Inflammatory macrophage (primary cell): ENCODE data around the gene ABL1.
"Not testable (repeated sequence)": the region's sequence is repeated elsewhere in the genome, so short reads cannot be mapped to it uniquely, and the experiment has no call there.

Experiments
- DNase-seq, 2 donors: peaks; one replicate each; pipeline ENCODE4 v3.0.0-alpha.2; 2020 to 2022

Gene ABL1

DNA sequence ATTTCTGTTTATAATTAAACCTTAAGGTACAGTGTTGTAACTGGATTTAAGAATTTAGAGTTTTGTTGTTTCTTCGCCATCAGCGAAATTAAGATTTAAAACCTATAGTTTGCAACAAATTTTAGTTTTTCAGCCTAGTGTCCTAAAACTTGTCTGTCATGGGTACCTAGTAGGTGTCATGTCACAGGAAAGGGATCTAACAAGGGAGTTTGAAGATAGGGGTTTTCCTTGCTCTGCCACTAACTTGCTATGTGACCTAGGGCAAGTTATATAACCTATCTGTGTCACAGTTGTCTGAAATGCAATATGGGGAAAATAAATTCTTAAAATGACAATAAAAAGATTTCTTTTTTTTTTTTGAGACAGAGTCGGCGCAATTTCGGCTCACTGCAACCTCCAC lies 9.2 kb upstream of the ABL1 start:
- no peak for DNase-seq

DNA sequence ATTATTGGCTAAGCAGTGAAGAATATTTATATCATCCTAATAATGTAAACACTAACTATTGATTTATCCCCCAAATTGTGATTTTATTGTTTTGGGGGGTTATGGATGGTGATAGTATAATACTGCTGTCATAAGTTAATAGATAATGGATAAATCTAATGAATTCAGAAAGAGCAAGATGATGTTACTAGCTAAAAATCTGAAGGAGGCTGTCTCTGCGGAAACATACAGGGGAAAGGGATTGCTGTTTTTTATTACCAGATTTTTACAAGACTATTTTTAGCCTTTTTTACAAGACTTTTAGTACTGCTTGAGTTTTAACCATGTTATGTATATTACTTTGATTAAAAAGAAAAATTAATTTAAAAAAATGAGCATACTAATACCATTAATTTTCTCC lies 5.3 kb upstream of the ABL1 start:
- DNase-seq = no peak

DNA sequence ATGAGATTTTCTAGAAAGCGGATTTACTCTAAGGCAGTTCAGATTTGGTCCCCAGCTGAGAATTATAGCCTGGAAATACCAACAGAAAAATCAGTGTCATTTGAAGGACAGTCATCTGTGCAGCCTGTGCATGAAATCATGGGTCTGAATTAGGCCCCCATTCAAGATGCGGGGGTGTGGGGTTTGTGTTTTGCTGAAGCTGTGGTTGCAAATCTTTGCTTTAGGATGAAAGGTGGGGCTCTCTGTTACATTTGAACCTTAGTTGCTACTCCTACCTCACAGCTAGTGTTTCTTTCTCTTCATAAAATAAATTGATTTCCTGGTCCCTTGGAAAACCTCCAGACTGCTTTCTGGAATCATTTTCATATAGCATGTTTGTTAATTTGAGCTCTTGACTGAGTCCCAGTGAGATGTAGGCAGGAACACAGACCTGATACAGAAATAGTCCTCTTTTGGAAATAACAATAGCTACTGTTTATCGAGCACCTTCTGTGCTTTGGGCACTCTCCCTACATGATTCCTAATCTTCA lies 4.8 kb upstream of the ABL1 start:
- DNase-seq = no peak

DNA sequence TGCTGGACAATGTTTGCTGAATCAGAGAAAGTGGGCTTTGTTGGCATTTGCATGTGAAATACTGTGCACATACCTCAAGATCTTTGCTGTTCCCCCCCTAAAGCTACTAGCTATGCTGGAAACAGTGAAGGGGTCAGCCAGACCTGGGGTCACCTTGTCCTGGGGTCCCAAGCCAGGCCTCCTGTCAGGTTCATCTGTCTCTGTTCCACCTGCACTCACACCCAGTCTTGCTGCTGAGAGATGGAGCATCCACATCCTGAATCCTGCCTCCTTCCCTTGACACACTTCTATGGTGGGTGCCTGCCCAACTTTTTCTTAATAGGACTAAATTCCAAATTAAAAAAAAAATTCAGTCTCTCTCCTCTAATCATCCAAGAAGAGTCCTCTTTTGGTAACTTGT lies 4.0 kb upstream of the ABL1 start:
- DNase-seq = no peak

DNA sequence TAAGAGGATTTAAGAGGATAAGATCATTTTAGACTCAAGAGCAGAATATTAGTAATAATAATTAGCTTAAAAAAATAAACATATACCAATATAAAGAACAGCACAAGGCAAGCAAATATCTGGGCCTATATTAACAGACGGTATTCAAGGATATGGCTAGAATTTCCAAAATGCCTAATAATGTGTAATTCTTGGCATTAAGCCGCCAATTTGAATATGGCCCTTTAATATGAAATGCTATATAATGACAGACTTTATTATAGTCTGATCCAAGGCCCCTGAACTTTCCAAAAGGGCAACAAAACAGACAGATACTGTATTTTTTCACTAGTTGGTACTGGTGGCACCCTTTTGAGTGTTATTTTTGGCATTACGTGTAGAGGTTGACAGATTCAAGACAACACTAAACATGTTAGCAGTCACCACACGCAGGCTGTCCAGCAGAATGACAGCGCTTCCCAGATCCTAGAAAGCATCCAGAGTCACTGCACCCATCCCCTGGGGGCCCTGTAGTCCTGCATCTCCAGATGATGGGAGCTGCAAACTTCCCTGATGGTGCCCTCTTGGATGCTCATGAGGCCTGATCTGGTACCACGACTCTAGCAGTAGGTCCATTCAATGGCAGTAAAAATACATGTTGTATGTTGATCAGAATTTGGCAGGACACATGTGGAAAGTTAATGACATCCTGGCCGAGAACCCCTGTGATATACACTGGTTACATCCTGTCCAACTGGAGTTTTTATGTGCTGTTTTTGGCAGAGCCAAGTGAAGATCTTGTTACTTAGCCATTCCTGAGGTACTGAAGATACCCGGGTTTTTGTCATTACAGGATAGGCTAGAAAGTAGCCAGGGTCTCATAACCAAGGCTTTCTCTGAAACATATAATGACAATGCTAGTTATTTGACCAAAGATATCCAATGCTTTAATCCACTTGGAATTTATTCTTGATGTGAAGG lies 1.7 kb upstream of the ABL1 start:
- no peak for DNase-seq

DNA sequence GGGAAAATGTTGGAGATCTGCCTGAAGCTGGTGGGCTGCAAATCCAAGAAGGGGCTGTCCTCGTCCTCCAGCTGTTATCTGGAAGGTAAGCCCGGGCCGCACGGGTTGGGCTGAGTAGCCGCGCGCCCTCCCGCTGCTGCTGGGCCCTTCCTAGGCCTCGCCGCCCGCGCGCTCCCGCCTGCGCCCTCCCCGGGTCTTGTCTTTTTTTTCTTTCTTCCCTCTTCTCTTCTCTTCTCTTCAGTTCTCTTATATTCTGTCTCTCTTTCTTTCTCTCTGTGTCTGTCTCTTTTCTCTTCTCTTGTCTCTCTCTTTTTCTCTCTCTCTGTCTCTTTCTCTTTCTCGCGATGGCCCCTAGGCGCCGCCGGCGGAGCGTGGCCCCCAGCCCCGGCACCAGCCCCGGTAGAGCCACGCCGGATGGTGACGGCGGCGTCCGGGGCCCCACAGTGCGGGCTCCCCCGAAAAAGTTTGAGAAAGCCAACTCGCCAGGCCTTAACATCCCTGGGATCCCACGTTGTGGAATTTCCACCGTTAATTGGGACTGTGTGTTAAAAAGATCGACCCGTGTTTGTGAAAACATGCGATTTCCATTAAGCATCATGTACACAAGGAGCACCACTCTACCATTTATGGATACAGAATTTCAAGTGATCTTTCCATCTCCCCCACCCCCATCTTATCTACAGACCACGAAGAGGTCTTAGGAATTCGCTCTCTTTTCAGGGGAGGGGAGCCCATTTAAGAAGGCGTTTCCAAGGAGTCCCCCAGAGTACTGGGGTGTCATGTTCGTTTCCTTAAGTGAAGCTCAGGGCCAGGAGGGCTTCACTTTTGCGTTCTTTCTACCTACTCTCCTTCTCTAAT lies 616 bp downstream of the ABL1 start:
- DNase-seq = peak in 1 of 2 donors; percentile 23

DNA sequence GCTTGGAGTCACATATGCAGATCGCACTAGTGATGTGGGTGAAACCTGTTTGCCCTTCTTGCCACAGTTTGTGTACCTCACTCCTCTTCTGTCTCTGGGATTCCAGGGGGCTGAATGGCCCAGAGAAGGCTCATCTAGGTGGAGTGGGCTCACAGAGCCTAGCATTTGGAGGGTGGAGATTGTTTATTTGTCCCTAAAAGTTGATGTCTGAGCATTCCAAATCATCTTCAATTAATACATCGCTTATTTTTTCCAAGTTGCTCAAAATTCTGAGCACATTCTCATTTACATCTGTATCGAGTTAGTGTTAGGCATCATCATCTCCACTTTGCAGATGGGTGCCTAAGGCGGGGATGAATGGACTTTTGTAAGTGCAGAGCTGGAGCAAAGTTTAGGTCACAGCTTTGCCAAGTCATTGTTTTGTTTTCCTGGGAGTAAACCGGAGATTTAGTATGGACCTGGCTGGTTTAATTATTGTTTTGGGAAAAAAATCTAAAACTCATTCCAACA lies 2.0 kb downstream of the ABL1 start:
- no peak for DNase-seq

DNA sequence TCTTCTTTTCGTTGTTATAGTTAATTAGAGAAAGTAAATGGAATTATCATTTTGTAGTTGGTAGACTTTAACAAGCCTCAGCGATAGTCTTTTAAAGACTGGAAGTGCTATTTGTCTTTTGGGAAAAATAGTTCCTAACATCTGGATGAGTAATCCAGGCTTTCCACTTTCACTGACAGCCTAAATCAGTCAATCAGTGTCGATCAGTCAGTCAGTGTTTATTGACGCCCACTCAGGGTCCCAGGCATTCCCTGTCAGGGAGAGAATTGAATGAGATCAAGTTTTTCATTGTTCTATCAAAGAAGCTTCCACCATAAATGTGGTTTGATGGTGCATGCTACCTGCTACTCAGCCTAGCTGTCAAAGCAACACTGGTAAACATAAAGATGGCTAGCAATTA lies 2.6 kb downstream of the ABL1 start:
- DNase-seq = no peak

DNA sequence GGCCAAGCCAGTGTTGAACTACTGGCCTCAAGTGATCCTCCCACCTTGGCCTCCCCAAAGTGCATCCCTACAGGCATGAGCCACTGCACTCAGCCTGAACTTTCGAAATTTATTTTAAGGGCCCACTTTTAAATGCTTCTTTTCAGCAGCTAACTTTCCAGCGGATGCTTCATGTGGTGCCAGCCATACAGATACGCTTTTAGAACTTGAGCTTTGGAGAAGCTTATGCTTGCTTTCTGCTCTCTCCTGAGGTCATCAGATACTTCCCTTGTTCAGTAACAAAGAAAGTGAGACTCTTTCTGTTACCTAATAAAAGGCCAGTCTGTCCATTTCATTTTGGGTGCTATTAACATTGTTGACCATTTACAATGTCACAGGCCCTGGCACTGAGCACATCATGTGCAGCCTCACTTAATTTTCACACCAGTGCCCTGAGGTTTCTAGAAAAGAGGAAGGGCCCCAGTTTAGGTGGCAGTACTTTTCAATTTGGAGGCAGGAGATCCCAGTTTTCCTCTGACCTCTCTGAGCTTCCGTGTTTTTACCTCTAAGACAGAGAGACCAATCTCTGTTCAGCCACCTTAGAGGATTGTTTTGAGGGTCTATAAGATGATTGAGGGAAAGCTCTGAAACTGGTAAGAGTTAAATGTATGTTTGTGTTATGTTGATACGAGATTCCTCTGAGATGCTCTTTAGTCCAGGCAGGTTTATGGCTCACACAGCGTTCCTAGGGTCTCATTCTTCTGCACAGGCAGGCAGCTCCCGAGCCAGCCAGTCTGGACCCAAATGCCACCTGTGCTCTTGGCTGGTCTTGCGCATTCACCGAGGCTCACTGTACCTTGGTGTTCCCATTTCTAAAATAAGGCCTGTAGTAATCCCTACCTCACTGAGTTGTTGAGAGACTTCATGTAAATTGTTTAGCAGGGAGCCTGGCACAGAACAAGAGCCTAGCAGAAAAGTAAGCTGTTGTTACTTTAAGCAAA lies 4.4 kb downstream of the ABL1 start:
- no peak for DNase-seq

DNA sequence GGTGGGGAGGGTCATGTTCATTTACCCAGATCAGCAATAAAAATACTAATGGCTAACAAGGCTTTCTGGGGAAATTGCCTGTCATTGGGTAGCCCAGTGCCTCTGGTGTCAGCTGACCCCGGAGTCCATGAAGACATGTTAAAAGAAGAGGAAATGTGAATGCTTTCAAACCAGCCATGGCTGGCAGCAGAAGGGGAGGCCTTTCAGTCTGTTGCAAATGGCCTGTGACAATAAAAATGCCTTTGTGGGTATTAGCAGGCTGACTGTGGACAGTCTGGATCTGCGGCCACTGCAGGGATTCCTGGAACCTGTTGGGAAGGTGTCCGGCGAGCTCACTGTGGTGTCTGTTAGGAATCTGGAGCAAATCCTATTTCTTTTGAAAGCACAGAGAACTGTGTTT lies 7.5 kb downstream of the ABL1 start:
- no peak for DNase-seq

DNA sequence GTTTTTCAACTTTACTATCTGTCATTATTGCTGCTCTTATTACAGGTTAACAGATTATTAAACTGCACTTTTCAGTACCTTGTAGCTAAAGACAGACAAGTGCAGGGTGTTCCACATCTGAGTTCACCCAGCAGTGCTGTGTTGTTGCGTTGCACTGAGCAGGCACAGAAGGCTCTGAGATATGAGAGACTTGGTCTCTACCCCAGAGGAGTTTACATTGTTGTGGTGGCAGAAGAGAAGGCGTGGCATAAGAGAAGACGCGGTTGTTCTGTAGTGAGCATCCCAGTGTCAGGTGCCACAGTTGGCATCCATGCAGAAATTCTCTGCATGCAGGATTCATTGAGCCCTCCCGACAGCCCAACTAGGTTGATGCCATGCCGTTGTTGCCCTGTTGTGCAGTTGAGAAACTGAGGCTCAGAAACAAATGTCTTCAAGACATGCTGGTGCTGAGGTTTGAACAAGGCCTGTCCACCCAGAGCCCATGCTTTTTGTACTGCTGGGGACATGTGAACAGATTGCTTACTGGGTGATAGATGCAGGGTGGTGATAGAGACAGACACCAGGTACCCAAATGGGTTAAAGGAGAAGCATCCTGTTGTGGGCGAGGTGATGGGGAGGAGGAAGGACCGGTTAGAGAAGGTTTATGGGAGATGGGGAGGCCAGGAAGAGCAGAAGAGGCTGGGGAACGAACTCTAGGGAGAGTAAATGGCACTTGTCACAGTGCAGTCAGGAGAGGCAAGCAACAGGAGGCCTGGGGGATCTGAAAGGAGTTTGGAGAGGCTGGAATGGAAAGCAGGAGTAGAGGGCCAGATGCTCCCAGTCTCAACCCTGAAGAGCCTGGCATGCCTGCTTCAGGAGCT lies 8.2 kb downstream of the ABL1 start:
- DNase-seq = no peak

DNA sequence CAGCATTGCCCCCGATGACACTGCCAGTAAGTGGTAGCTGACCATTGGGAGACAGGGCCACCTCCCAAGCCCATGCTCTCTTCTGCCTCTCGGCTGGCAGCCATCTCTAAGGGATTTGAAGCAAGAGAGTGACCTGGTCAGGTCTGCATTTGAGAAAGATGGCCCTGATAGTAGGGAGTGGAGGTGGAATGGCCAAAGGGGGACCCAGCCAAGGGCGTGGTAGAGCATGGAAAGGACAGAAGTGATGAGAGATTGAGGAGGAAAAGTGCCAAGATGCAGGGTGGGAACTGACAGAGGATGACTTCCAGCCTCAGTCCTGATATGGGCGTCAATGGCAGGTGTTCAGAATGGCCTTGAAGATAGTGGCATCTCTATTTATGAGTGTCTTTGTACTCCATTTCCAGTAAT lies 9.0 kb downstream of the ABL1 start:
- no peak for DNase-seq

DNA sequence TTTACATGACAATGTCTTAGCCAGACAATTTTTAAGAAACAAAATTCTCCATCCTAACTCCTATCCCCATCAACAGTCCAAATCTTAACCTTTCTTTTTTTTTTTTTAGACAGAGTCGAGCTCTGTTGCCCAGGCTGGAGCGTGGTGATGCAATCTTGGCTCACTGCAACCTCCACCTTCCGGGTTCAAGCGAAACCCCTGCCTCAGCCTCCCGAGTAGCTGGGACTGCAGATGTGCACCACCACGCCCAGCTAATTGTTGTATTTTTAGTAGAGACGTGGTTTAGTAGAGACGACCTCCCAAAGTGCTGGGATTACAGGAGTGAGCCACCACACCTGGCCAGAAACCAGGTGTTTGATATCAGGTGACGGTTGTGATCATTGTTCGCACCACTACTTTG lies 10.2 kb downstream of the ABL1 start:
- no peak for DNase-seq

DNA sequence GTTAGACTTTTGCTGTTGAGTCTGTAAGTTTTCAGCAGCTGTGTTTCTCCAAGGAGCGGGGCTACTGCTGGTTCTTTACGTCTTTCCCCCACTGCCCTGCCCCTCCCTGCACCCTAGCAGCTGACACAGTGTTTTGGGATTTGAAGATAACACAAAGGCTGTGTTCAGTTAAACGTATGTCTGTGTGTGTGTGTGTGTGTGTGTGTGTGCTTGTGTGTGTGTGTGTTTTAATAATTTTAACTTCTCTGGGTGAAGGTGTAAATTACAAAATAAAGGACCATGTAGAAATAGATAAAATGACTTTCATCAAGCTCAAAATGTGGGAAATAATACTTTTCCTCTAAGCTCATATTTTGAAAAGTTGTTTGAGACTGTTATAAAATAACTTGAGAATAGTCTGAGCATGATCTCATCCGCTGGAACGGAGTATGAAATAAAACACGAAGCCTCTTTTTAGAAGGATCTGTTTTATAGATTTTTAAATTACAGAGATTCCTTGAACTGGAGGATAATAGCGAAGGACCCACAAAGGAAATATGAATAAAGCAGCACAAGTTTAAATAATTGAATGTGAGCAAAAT lies 10.9 kb downstream of the ABL1 start:
- no peak for DNase-seq

DNA sequence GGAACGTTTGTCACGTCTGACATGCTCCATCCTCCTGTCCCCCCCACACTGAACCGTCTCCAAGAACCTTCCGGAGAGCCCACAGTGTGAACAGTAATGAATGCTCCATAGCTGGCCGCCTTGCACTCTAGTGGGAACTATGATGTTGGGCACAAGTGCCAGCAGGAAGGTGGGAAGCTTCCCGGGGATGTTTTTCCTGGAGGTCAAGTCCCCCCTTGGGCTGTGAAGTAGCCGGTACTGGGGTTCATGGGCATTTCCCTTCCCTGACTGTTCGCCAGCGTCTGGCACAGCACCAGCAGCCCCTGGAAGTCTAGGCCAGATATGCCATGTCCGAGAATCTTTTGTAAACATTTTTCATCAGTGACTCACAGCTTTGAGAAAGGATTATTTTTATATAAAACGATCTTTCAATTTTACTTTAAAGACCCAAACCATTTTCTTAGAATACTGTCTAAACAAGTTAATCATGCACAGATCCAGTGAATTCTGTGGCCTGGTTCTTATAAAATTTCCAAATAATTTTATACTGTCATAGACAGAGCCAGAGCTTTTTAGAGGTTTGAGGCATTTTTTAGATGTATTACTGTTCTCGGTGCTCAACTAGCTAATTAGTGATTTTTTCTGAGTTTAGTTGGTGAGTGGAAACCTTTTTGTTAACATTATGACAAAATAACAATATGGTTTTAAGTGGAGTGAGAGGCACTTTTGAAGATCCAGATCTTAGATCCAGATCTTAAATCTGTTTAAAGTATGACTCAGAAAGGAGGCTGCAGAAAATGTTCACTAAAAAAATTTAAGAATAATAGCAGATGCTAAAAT lies 11.6 kb downstream of the ABL1 start:
- no peak for DNase-seq

DNA sequence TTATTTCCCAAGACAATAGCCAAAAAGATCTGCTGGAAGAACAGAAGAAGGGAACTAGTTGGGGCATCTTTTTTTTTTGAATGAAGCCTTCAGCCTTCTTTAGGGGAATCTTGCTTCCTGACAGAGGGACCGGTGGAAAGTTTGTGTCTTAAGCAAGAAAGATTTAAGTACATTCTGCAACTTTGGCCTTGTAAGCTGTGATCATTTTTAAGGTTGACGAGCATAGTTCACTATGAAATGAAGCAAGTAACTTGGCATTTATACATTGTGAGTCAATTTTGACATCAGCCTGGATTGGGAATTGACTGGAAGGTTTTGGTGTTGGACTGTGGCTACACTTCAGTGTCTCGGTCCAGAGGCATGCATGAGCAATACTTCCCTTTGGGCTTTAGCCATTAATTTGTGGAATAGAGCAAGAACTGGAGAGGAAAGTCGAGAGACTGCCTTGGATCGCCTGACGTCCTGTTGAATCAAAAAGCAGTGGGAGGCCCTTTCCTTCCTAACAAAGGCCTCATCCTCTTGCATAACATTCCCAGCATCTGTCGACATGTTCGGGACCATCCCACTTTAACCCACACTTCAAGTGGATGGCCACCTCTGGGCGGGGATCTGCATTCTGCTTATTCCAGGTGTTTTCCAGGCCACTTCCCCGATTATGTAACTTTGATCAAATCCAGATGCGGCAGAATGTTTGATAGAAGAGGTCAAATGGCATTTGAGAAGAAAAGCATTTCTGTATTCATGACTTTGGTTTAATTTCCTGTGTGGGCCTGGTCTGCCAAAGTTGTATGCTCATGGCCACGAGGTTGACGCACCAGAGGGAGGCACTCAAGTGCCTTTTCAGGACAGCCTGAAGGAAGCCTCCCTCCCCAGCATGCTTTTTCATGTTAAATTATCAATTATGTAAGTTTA lies 12.5 kb downstream of the ABL1 start:
- DNase-seq = peak; percentile 73 to 85

DNA sequence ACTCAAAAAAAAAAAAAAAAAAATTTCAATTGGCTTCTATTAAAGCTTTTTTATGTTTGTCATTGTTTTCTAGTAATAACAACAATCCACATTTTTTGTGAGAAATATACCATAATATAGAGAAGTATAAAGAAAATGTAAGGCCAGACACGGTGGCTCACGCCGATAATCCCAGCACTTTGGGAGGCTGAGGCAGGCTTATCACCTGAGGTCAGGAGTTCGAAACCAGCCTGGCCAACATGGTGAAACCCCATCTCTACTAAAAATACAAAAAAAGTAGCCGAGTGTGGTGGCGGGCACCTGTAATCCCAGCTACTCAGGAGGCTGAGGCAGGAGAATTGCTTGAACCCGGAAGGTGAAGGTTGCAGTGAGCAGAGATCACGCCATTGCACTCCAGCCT lies 13.5 kb downstream of the ABL1 start:
- not testable (repeated sequence) for DNase-seq

DNA sequence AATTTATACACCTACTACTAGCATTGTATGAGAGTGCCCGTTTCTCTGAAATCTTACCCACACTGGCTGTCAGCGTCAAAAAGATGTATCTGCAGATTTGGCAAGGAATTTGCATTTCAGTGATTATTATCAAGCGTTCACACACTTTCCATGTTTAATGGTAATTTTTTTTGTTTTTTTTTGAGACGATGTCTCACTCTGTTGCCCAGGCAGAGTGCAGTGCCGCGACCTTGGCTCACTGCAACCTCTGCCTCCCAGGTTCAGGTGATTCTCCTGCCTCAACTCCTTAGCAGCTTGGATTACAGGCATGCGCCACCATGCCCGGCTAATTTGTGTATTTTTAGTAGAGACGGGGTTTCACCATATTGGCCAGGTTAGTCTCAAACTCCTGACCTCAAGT lies 14.3 kb downstream of the ABL1 start:
- DNase-seq = no peak

DNA sequence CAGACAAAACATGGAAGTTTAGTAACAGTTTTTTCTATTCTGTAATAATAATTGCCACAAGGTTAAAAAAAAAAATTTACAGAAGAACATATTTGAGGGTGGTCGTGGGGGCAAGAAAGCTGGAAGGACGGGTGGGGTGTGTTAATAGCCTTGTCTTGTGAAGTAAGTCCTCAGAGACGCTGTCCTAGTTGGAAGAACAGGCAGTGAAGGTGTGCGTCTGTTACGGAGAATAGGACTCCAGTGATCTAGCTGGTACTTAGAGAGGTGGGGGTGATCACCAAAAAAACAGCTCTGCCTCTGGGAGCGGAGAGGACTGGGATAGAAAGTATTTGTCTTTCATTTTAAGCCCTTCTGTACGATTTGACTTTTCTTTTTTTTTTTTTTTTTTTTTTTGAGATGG lies 17.7 kb downstream of the ABL1 start:
- DNase-seq = no peak
